ENCODE results near the gene PSMC4.

DNA sequence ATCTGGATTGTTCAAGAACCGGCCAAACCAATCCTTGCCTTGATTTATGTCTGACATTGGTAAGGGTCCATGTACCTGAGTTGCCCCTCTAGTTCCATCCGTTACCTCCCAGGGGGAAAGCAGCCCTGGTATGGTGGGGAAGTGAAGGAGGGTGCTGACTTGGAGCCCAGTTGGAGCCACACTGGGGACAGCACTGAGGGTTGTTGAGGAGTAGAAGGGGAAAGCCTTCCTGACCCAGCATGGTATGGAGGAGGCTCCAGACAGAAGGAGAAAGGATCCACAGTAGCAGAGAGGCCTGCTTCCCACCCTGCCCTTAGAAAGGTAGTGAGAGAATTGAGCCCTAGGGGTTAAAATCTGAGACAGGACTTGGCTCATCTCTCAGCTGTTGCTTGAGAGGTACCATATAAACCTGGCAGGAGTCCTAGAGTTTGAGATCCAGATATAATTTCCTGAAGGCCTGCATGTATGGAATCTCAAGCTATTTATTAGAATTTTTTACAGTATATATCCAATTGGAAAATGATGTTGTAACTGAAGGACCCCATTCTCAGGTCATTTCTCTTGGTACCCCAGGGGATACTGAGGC lies 19.8 kb upstream of the PSMC4 start:
- TF ChIP-seq POLR2A (IDR thresholded peaks at IDR 0.05; ENCODE audit: low read depth), result no peak
- TF ChIP-seq, protein P1, sequence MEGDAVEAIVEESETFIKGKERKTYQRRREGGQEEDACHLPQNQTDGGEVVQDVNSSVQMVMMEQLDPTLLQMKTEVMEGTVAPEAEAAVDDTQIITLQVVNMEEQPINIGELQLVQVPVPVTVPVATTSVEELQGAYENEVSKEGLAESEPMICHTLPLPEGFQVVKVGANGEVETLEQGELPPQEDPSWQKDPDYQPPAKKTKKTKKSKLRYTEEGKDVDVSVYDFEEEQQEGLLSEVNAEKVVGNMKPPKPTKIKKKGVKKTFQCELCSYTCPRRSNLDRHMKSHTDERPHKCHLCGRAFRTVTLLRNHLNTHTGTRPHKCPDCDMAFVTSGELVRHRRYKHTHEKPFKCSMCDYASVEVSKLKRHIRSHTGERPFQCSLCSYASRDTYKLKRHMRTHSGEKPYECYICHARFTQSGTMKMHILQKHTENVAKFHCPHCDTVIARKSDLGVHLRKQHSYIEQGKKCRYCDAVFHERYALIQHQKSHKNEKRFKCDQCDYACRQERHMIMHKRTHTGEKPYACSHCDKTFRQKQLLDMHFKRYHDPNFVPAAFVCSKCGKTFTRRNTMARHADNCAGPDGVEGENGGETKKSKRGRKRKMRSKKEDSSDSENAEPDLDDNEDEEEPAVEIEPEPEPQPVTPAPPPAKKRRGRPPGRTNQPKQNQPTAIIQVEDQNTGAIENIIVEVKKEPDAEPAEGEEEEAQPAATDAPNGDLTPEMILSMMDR (IDR thresholded peaks at IDR 0.05), result no peak
